RCC 7860 (cell line): Measurements from ENCODE around the gene DNASE1.
"Not testable (repeated sequence)": the region's sequence is repeated elsewhere in the genome, so short reads cannot be mapped to it uniquely, and the experiment has no call there.

Source experiments
- DNase-seq: peaks from one replicate; pipeline ENCODE4 v3.0.0-alpha.2; 2015; ENCODE audit warnings: low spot score
- FAIRE-seq: peaks from 2 replicates; lab custom pipeline; 2012; peaks lifted over from hg19 to GRCh38; lab: Jason Lieb, UNC

Gene DNASE1, protein sequence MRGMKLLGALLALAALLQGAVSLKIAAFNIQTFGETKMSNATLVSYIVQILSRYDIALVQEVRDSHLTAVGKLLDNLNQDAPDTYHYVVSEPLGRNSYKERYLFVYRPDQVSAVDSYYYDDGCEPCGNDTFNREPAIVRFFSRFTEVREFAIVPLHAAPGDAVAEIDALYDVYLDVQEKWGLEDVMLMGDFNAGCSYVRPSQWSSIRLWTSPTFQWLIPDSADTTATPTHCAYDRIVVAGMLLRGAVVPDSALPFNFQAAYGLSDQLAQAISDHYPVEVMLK

DNA sequence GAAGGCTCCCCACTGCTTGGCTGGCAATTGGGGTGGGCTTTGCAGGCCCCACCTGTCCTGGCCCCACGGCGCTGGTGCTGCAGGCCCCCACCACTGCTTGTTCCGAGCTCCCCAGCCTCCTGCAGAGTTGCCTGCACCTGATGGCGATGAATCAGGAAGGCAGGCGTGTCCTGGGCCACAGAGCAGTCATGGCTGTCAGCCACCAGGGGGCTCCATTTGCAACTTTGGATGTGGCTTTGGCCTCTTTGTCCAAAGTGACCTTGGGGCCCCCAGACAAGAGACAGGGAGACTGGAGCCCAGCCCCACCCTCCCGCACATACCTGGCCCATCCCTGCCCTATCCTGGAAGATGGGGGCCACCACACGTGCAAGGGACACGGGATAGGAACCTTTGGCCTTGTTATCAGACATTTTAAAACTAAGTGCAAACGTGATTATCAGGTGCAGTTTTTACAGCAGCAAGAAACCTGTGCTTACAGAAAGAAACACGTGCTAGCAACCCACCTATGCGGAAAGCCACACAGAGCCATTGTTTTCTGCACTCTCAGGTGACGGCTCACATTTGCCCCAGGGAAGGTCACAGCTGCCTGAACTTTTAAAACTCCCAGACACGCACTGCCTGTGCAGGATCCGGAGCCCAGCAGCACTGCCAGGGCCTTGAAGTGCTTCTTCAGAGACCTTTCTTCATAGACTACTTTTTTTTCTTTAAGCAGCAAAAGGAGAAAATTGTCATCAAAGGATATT lies at the start of gene DNASE1:
DNASE1 (plus strand) TSS at position 443 of the 743 bp plus-strand sequence. CDS start 683 bp downstream, outside the sequence.
- DNase-seq: peak; percentile 39
- FAIRE-seq: no peak

- DNase-seq (no peak), FAIRE-seq (no peak)
These were observed 48.0 kb upstream of the DNASE1 start for GRCh38 chr16:3606441-3606840.

DNA sequence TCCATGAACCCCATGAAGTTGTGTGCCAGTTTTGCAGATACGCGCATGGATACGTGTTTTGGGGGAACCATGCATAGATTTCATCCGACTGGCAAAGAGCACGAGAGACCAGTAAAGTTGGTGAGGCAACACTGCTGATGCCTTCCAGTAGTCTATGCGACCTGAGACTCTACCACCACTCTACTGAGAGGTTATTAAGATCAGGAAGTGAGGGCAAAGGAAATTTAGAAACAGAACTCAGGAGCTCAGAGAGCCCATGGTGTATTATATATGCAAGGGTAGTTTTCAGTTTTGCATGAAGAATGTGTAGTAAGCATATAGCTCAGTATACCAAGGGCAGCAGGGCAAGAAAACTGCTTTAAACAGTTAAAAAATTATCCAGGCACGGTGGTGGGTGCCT lies 47.3 kb upstream of the DNASE1 start:
- DNase-seq (no peak), FAIRE-seq (no peak)

DNA sequence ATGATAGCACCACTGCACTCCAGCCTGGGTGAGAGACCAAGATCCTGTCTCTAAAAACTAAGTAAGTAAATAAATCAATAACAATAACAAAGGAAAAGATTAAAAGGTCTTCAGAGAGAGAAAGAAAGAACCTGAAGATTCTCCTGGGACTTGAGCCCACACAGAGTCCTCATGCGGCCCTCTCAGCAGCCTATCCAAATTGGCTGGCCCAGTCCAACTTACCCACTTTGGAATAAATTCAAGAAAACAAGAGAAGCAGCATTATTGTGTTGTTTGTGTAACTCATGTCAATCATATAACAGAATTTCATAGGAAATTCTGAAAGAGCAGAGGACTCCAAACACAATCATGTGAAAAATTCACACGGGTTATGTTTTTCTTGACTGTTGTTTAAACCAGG lies 46.9 kb upstream of the DNASE1 start:
- no peak for DNase-seq
- no peak for FAIRE-seq

- FAIRE-seq: no peak
- no peak for DNase-seq
These were observed 46.4 kb upstream of the DNASE1 start for GRCh38 chr16:3608069-3608468.

- FAIRE-seq, DNase-seq: not testable (repeated sequence)
These were observed 45.5 kb upstream of the DNASE1 start for GRCh38 chr16:3608976-3609375.

- no peak for DNase-seq
- FAIRE-seq: no peak
These were observed 44.4 kb upstream of the DNASE1 start for GRCh38 chr16:3609895-3610697.

GRCh38 chr16:3610698-3611145 lies 43.8 kb upstream of the DNASE1 start:
- FAIRE-seq (no peak), DNase-seq (no peak)

DNA sequence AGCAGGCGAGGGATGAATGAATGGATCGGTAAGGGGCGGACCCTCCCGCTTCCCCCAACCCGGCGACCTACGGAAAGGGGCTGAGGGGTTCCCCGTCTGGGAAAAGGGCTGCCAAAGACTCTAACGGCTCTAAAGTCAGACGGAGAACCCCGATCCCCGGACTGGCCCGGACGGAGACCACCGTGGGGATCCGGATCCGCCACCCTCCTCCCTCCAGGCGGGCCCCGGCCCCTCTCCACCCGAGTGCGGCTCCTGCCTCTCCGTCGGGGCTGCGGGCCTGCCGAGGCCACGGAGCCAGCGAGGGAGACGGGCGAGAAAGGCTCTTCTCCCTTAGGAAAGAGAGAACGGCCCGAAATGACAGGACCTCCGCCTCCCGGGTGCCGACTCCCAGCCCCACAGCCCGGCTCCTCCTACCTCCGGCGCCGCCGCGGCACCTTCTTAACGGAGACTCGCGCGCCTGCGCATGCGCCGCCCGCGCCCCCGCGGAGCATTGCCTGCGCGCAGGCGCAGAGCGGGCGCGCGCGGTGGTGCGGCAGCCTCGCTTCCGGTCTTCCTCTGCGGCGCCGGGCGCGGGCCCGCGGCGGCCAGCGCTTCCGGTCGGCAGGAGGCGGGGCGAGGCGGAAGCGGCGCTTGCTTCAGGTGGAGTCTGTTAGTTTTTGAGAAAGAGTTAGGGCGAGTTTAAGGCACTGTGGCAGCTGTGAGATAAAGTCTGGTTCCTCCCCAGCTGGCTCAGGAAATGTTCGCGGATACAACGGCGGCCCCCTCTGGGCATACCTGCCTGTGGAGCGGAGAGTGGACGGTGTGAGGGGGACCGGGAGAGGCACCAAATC lies 43.1 kb upstream of the DNASE1 start, which contains the start of gene SLX4:
SLX4 (minus strand) TSS at position 461 of the 830 bp plus-strand sequence. CDS start 2,642 bp downstream, outside the sequence.
- DNase-seq (peak; percentile 82), FAIRE-seq (no peak)

GRCh38 chr16:3612510-3613466 lies 41.7 kb upstream of the DNASE1 start:
- FAIRE-seq: no peak
- DNase-seq: no peak

GRCh38 chr16:3618769-3619141 lies 35.7 kb upstream of the DNASE1 start:
- peak; percentile 71 for DNase-seq

GRCh38 chr16:3623642-3624041 lies 30.8 kb upstream of the DNASE1 start:
- DNase-seq (no peak), FAIRE-seq (no peak)

More at GRCh38 chr16:3618769-3619141, 35.7 kb upstream of the DNASE1 start:
- FAIRE-seq: peak; percentile 85

DNA sequence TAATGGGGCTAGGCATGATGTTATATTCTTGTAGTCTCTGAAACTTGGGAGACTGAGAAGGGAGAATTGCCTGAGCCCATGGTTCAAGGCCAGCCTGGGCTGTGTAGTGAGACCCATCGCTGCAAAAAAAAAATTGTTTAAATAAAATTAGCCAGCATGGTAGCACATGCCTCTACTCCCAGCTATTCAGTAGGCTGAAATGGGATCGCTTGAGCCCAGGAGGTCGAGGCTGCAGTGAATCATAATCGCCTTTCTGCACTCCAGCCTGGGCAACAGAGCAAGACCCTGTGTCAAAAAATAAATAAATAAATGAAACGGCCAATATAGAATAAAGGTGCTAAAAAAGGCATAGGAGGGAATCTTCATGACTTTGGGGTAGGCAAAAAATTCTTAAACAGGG lies 29.2 kb upstream of the DNASE1 start:
- DNase-seq (no peak), FAIRE-seq (no peak)

DNA sequence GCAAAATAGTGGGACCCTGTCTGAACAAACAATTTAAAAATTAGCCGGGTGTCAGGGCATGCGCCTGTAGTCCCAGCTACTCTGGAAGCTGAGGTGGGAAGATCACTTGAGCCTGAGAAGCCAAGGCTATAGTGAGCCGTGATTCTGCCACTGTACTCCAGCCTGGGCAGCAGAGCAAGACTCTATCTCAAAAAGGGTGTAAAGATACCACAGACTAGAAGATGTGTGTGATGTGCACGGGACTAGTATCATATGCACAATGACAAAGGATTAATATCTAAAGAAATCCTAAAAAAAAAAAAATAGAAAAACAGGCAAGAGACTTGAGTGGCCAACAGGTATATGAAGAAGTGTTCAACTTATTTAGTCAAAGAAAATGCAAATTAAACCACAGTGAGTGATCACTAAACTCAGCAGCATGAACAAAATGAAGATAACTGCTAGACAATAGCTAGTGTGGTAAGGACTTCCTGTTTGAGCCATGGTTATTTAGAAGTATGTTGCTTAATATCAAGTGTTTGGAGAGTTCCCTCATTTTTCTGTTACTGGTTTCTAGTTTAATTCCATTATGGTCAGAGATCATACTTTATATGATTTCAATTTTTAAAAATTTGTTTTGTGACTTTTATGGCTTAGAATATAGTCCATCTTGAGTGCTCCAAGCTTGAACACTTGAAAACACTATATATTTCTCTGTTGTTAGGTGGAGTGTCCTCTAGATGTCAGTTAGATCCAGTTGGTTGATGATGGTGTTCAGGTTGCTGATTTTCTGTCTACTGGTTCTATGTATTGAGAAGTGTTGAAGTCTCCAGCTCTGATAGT lies 28.4 kb upstream of the DNASE1 start:
- peak; percentile 15 for FAIRE-seq

DNA sequence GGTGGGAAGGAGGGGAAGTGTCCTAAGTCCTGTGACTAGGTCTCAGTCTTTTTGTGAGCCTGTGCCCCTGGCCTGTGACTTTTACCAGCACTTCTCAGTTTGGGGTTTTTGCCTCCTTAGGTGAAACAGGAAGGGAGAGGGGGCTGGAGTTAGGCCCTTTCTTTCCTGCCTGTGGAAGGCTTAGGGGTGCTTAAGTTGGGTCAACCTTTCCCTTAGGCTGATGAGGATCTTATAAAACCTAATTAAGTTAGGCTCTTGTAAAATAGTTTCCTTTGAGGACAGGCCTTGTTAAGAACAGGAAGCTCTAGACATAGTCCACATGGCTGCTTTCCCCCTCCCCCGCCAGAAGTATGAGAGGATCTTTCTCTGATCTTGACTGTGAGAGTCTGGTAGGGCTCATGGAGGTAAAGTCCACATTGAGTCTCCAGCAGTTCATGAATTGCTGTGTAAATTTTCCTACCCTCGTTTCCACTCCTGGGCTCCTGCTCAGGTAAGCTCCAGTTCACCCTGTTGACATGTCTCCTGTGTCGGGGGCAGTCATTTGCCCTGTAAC lies 17.0 kb upstream of the DNASE1 start:
- FAIRE-seq: no peak
- DNase-seq: no peak

More for the DNA sequence above, 28.4 kb upstream of the DNASE1 start:
- no peak for DNase-seq

DNA sequence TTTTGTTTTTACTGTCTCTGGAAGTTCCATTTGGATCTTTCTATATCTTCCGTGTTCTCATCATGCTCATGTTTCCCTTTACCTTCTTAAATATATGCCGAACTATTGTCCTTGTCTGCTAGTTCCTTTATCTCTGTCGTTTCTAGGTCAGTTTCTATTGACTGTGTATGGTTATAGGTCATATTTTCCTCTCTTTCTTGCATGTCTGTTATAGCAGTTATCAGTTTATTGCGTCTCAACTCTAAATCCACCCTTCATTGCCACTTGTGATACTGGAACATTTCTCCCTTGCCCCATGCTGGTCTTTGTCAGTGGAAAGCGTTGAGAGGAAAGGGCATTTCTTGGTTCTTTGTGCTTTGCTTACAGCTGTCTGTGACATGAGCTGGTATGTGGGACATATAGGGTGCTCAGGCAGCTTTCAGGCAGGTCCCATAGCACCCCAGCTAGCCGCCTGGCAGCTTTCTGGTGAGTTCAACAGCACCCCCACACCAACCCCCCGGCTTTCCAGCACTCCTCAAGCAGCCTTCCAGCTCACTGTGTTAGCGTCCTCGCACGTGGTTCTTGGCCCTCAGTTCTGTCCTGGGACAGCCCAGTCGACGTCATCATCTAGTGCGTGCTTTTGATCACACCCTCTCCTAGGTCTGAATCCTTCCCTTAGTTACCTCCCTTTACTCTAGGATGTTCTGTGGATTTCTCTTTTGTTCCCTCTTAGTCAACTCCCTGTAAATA lies 15.4 kb upstream of the DNASE1 start:
- FAIRE-seq (no peak), DNase-seq (no peak)

DNA sequence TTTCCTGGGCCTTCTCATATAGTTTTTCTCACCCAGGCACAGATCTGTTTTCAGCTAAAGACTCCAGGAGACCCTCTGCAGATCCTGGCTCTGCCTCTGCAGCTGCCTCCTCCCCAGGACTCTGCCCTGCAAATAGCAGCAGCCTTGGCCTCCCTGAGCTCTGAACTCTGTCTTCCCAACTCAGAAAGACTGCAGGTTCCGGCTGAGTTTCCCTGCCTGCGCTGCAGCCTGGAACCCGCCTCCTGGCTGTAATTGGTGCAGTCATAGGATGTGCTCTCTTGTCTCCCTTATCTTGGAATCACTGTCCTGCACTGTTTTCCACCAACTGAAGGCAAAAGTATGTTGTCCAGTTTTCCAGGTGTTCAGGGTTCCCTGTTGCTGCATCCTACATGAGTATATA lies 14.3 kb upstream of the DNASE1 start:
- DNase-seq (no peak), FAIRE-seq (no peak)
